ENCODE results near the gene CDH18. TPM values are rescaled to one million over a fixed set of nuclear protein-coding genes. Genes with fewer than 3 reads are reported as not detected.

Gene CDH18
- total and polyA plus RNA-seq, 2 donors (not counting 3 experiments of a cell fraction or from before 2014, with no cell fraction given) = 0.06 TPM; not detected in 1

DNA sequence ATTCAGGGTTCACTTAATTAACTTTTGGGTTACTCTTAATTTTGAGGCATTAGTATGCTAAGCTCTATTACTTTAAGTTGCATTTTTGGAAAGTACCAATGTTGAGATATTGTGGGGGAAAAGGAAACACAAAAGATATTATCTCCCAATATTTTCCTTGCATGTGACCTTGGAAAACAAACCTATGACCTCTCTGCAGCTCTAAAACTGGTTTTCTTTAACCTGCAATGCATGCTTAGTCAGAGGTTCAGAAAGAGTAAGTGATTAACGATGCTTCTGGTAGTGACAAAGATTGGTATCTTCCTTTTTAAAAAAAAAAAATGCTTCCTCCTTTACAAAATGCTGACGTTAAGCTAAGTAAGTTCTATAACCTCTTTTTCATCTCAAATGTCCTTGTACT is 44.9 kb upstream of the CDH18 start:
- H3K9me3 ChIP-seq (replicated peaks; ENCODE audit: control insufficient read depth, insufficient read depth, low read length) = peaks cover 1% of the 10 kb centered on the region
- no peak overlapping the region for H3K4me3 ChIP-seq (replicated peaks in 1 of 3; ENCODE audit: insufficient read depth in 1 of 3, low read depth in 1 of 3, low read length in 3 of 3)
- H3K4me1 ChIP-seq (ENCODE audit: control insufficient read depth, extremely low read depth, insufficient read depth, low read length) = no peaks in the 10 kb centered on the region
- TF ChIP-seq POLR2AphosphoS5 (IDR thresholded peaks at IDR 0.05; ENCODE audit: insufficient read depth, low read depth, low read length) (no peak), EZH2 (IDR thresholded peaks at IDR 0.05; ENCODE audit: borderline replicate concordance, low read depth, low read length, severe bottlenecking) (no peak), JUN (IDR thresholded peaks at IDR 0.05; ENCODE audit: borderline replicate concordance, insufficient read depth, insufficient read length, low read depth) (no peak), GATA2 (IDR thresholded peaks at IDR 0.05; ENCODE audit: insufficient read depth, insufficient read length, low read depth, low read length) (no peak), MYC (IDR thresholded peaks at IDR 0.05; ENCODE audit: low read depth, low read length) (no peak), FOS (IDR thresholded peaks at IDR 0.05; ENCODE audit: borderline replicate concordance, insufficient read depth, low read length) (no peak), POLR2A (IDR thresholded peaks at IDR 0.05; ENCODE audit: low read depth, low read length) (no peak)
- TF ChIP-seq, protein P1, sequence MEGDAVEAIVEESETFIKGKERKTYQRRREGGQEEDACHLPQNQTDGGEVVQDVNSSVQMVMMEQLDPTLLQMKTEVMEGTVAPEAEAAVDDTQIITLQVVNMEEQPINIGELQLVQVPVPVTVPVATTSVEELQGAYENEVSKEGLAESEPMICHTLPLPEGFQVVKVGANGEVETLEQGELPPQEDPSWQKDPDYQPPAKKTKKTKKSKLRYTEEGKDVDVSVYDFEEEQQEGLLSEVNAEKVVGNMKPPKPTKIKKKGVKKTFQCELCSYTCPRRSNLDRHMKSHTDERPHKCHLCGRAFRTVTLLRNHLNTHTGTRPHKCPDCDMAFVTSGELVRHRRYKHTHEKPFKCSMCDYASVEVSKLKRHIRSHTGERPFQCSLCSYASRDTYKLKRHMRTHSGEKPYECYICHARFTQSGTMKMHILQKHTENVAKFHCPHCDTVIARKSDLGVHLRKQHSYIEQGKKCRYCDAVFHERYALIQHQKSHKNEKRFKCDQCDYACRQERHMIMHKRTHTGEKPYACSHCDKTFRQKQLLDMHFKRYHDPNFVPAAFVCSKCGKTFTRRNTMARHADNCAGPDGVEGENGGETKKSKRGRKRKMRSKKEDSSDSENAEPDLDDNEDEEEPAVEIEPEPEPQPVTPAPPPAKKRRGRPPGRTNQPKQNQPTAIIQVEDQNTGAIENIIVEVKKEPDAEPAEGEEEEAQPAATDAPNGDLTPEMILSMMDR (IDR thresholded peaks at IDR 0.05; ENCODE audit: extremely low read depth in 1 of 2, insufficient read depth in 1 of 2, low read depth in 1 of 2, low read length in 2 of 2) = no peak
- TF ChIP-seq, protein P2, sequence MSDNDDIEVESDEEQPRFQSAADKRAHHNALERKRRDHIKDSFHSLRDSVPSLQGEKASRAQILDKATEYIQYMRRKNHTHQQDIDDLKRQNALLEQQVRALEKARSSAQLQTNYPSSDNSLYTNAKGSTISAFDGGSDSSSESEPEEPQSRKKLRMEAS (IDR thresholded peaks at IDR 0.05; ENCODE audit: insufficient read depth, insufficient read length) = no peak
- intact Hi-C loops (cut with micrococcal nuclease) (no loop called here), dilution Hi-C loops (cut with MboI; ENCODE audit: extremely low pct_ligation_motif_present, low sequenced_read_pairs) (no loop called here)
- no peaks in the 10 kb centered on the region for H3K79me2 ChIP-seq (ENCODE audit: control insufficient read depth, insufficient read depth, low read length)
- H2AFZ ChIP-seq (ENCODE audit: low read depth, low read length) = no peak overlapping the region
- no peak for DNase-seq (ENCODE audit: low read depth, low spot score)
- CTCF ChIA-PET = no interaction called here
- no peaks in the 10 kb centered on the region for H3K9me1 ChIP-seq (replicated peaks; ENCODE audit: control insufficient read depth, extremely low read depth, insufficient read depth, low read length)
- no peaks in the 10 kb centered on the region for H3K27me3 ChIP-seq (ENCODE audit: control insufficient read depth in 2 of 2, insufficient read depth in 2 of 2, low read length in 2 of 2)
- H4K20me1 ChIP-seq (replicated peaks; ENCODE audit: control insufficient read depth, extremely low read depth, insufficient read depth, low read length) = no peaks in the 10 kb centered on the region
- BruUV-seq (replicated peaks) = no TSS peak
- H3K9ac ChIP-seq (replicated peaks; ENCODE audit: extremely low read depth, insufficient read depth, low read length) = no peak overlapping the region
- no peak overlapping the region for H3K27ac ChIP-seq (ENCODE audit: insufficient read depth, low read depth, low read length)
- no peaks in the 10 kb centered on the region for H3K36me3 ChIP-seq (ENCODE audit: control insufficient read depth in 2 of 2, extremely low read depth in 1 of 2, insufficient read depth in 2 of 2, low read length in 2 of 2)
- no peak overlapping the region for H3K4me2 ChIP-seq (ENCODE audit: insufficient read depth, low read length)
- no peak for FAIRE-seq
- POLR2A ChIA-PET = no interaction called here

Data from endothelial cell of umbilical vein (primary cell).